Epithelial cell of prostate (primary cell): ENCODE measurements around the gene ZNF800.

Source experiments
- DNase-seq: peaks from one replicate; pipeline ENCODE4 v3.0.0-alpha.2; 2011; ENCODE audit warnings: low read depth, low spot score
- H3K27ac ChIP-seq: fragments of 450-650 bp; 2 replicates; pipeline ENCODE4 v1.5.1; 2017; ENCODE audit warnings: mild to moderate bottlenecking

Gene ZNF800

GRCh38 chr7:127353897-127354296 lies 38.6 kb downstream of the ZNF800 start:
- DNase-seq, result no peak
- H3K27ac ChIP-seq, result no peak overlapping the region

GRCh38 chr7:127350586-127350985 lies 41.9 kb downstream of the ZNF800 start:
- no peak for DNase-seq
- no peak overlapping the region for H3K27ac ChIP-seq

GRCh38 chr7:127349881-127350280 lies 42.6 kb downstream of the ZNF800 start:
- no peak for DNase-seq
- H3K27ac ChIP-seq, result no peak overlapping the region

DNA sequence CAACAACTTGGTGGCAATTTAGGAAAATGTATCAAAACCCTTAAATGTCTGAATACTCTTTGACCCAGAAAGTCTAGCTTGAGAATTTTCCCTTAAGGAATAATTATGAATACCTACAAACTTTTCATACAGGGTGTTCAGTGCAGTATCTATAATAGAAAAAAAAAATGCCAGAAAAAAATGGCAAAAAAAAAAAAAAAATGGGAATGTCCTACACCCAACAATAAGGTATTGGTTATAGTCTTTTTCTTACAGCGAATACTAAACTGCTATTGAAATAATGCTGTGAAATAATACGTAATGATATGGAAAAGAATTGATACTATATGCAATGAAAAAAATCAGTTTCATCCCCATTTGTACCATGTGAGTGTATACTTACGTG lies 44.3 kb downstream of the ZNF800 start:
- DNase-seq, result no peak
- no peak overlapping the region for H3K27ac ChIP-seq

- peak; percentile 5 for DNase-seq
Measured at GRCh38 chr7:127347567-127348246, 44.8 kb downstream of the ZNF800 start.

DNA sequence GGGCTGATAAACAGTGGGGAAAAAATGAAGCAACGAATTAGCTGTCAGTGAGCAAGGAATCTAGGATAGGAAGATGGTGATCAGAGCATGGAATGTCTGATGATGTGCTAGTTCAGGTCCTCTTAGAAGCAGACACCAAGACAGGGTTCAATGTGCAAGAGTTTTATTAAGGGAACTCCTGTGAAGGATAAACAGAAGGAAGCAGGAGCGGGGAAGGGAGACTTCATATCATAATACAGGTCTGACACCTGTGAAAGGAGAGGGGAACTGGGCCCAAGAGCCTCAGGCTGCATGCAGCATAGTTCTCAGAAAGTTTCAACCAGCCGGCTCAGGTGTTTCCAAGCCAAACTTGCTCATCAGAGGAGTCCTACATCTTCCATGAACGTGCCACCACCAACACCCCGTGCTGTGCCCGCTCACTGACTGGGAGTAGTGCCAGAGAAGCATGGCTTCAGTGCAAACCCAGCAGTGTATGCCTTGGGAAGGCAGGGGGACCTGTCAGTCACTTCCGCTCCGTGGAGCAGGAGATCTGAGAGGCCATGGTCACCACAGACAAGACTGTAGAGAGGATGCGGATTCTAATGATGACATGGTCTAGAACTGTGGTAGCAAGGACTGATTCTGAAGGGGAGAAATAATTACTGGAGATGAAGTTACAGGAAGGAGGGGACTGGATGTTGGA lies 45.8 kb downstream of the ZNF800 start:
- DNase-seq, result no peak
- no peak overlapping the region for H3K27ac ChIP-seq

More at GRCh38 chr7:127347567-127348246, 44.8 kb downstream of the ZNF800 start:
- H3K27ac ChIP-seq, result no peak overlapping the region

DNA sequence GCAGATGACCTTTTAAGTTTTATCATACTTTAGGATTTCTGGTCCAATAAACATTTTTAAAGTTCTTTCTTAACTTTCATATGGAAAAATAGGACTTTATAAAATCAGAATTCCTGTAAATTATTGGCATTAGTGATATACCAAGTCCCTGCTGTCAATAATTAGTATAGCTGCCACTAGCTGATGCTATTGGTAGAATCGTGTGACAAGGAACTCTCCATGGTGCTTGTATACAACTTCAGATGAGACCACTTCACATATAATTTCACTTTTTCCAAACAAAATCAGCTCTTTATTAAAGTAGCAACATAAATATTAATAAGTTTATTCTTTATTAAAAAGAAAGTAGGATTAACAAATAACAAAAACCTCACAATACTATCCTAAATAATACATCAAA lies 49.9 kb downstream of the ZNF800 start:
- H3K27ac ChIP-seq, result no peak overlapping the region
- no peak for DNase-seq

GRCh38 chr7:127338122-127338521 lies 54.4 kb downstream of the ZNF800 start:
- no peak for DNase-seq
- no peak overlapping the region for H3K27ac ChIP-seq

DNA sequence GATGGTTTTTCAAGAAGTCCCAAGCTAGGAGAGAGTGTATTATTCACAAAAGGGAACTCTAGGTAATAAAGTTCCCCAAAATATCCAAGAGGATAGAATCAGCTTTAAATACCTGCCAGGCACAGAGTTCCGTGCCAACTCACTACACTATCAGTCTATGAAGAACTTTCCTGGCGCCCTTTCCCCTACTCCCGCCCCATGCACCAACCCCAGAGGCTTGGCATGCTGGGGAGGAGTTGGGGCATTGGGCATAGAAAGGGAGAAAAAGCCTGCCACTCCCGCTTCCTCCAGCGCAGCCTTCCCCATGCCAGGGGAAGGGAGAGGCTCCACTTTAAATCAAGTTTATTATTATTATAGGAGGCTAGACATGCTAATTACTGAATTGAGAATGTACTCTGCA lies 54.9 kb downstream of the ZNF800 start:
- DNase-seq, result no peak
- no peak overlapping the region for H3K27ac ChIP-seq

DNA sequence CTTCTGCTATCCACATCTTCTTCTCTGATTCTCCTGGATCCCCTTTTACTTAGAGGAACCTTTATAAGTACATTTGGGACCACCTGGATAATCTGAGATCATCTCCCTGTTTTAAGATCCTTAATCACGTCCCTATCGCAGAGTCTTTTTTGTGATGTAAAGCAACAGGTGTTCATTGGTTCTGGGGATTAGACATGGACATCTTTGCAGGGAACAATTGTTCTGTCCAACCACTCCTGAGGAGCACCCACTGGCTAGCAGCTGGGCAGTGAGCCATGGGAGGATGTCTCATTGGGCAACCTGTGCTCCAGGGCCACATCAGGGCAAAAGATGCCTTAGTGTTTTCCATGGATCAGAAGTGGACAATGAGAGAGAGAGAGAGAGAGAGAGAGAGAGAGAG lies 56.0 kb downstream of the ZNF800 start:
- no peak overlapping the region for H3K27ac ChIP-seq
- DNase-seq, result no peak

GRCh38 chr7:127332880-127333279 lies 59.6 kb downstream of the ZNF800 start:
- no peak overlapping the region for H3K27ac ChIP-seq
- no peak for DNase-seq

GRCh38 chr7:127330070-127330469 lies 62.4 kb downstream of the ZNF800 start:
- no peak for DNase-seq
- no peak overlapping the region for H3K27ac ChIP-seq

GRCh38 chr7:127322832-127323493 lies 69.5 kb downstream of the ZNF800 start:
- DNase-seq, result no peak
- no peak overlapping the region for H3K27ac ChIP-seq

- no peak overlapping the region for H3K27ac ChIP-seq
- no peak for DNase-seq
Measured at GRCh38 chr7:127322351-127322750, 70.2 kb downstream of the ZNF800 start.

GRCh38 chr7:127320974-127321373 lies 71.5 kb downstream of the ZNF800 start:
- no peak for DNase-seq
- no peak overlapping the region for H3K27ac ChIP-seq
